Sigmoid colon (tissue), 4 donors: ENCODE results near the gene ADGRL2.

Experiments used
- POLR2A ChIP-seq, 2 donors: fragments of 450-650 bp; IDR thresholded peaks; one replicate each; pipeline ENCODE4 v1.6.1; 2016; ENCODE audit warnings: antibody characterized with exemption in 2 of 2, mild to moderate bottlenecking in 2 of 2, moderate library complexity in 2 of 2
- POLR2AphosphoS5 ChIP-seq, 4 donors: sonication (generic); formaldehyde crosslinking; IDR thresholded peaks; one replicate each; pipeline ENCODE4 v1.6.1; 2017; ENCODE audit warnings: antibody characterized with exemption in 4 of 4
- TF ChIP-seq, protein P1 (sequence below), 4 experiments: fragments of 450-650 bp in 3 of 4; fragments of 200-600 bp in 1 of 4; IDR thresholded peaks; one replicate each; pipeline ENCODE4 v1.5.1; 2016 to 2019; ENCODE audit warnings: antibody characterized with exemption in 4 of 4, mild to moderate bottlenecking in 3 of 4, moderate library complexity in 2 of 4

DNA sequence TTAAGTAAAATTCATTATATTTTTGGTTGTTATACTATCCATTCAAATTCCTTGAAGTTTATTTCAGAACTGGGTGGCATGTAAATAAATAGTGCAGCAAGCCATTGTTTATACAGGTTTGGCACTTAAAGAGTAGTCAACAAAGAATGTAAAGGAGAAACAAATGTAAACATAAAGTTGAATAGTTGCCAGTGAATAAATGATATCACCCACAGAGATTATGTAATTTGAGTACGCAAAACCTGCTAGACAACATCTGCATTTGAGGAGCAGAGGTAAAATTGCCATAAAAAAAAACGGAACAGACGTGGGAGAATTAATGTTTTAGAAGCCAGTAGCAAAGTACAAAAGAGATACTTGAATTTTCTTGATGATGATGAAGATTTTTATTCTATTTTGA, 111.6 kb downstream of the ADGRL2 start:
- TF ChIP-seq, protein P1, sequence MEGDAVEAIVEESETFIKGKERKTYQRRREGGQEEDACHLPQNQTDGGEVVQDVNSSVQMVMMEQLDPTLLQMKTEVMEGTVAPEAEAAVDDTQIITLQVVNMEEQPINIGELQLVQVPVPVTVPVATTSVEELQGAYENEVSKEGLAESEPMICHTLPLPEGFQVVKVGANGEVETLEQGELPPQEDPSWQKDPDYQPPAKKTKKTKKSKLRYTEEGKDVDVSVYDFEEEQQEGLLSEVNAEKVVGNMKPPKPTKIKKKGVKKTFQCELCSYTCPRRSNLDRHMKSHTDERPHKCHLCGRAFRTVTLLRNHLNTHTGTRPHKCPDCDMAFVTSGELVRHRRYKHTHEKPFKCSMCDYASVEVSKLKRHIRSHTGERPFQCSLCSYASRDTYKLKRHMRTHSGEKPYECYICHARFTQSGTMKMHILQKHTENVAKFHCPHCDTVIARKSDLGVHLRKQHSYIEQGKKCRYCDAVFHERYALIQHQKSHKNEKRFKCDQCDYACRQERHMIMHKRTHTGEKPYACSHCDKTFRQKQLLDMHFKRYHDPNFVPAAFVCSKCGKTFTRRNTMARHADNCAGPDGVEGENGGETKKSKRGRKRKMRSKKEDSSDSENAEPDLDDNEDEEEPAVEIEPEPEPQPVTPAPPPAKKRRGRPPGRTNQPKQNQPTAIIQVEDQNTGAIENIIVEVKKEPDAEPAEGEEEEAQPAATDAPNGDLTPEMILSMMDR (IDR thresholded peaks at IDR 0.05), result no peak
- TF ChIP-seq POLR2AphosphoS5 (IDR thresholded peaks at IDR 0.05) (no peak), POLR2A (IDR thresholded peaks at IDR 0.05) (no peak)
